H1 (cell line): ENCODE measurements around the gene TSC2. TPM values are rescaled to one million over a fixed set of nuclear protein-coding genes. Genes with fewer than 3 reads are reported as not detected.

ENCODE experiments used
- CTCF ChIA-PET: fragments of 300-600 bp; sonication (Branson Sonifier 250); formaldehyde crosslinking; loops from one replicate; lab custom pipeline; 2021; ENCODE audit not compliant: partially characterized antibody; lab: Charles Lee
- POLR2A ChIA-PET: fragments of 300-600 bp; sonication (Branson Sonifier 250); formaldehyde crosslinking; loops from one replicate; lab custom pipeline; 2021; ENCODE audit warnings: inconsistent platforms; ENCODE audit not compliant: partially characterized antibody; lab: Charles Lee
- DNase-seq, 2 experiments: peaks; one replicate each; pipeline versions ENCODE4 v3.0.0 to v3.0.0-alpha.2; 2010 to 2022; ENCODE audit warnings: low spot score in 2 of 2, low read depth in 1 of 2, mixed read lengths in 1 of 2
- FAIRE-seq: peaks from 2 replicates; lab custom pipeline; 2011; peaks lifted over from hg19 to GRCh38; lab: Jason Lieb, UNC
- H2AFZ ChIP-seq: 2 replicates; pipeline ENCODE4 v1.8.1; 2012; ENCODE audit warnings: low read length, inconsistent platforms
- H2AK5ac ChIP-seq: 2 replicates; pipeline ENCODE4 v1.6.1; 2013; ENCODE audit warnings: low read depth, low read length
- H2BK120ac ChIP-seq: replicated peaks from 2 replicates; pipeline ENCODE3; 2013; ENCODE audit warnings: low read depth, low read length, inconsistent platforms
- H2BK12ac ChIP-seq: 2 replicates; pipeline ENCODE4 v1.6.1; 2013; ENCODE audit warnings: low read depth, low read length
- H2BK15ac ChIP-seq: 2 replicates; pipeline ENCODE4 v1.6.1; 2013; ENCODE audit warnings: low read length
- H2BK20ac ChIP-seq: 2 replicates; pipeline ENCODE4 v1.6.1; 2013; ENCODE audit warnings: low read length
- H2BK5ac ChIP-seq: 2 replicates; pipeline ENCODE4 v1.6.1; 2013; ENCODE audit warnings: low read depth, low read length
- H3K14ac ChIP-seq: 2 replicates; pipeline ENCODE4 v1.6.1; 2013; ENCODE audit warnings: inconsistent platforms; ENCODE audit not compliant: insufficient read length
- H3K18ac ChIP-seq: 2 replicates; pipeline ENCODE4 v1.6.1; 2013; ENCODE audit warnings: low read length; ENCODE audit errors: extremely low read depth
- H3K23ac ChIP-seq: 2 replicates; pipeline ENCODE4 v1.6.1; 2013; ENCODE audit warnings: inconsistent platforms; ENCODE audit not compliant: insufficient read length
- H3K23me2 ChIP-seq: 2 replicates; pipeline ENCODE4 v1.6.1; 2013; ENCODE audit warnings: low read depth, low read length
- H3K27ac ChIP-seq: 2 replicates; pipeline ENCODE4 v1.6.1; 2011; ENCODE audit warnings: low read depth, low read length, inconsistent platforms
- H3K27me3 ChIP-seq, 4 experiments: replicated peaks in 1 of 4; 1 replicate in 1 of 4; 2 replicates in 3 of 4; pipeline versions ENCODE4 v1.6.1 to v1.8.1; 2011 to 2013; ENCODE audit warnings: low read length in 3 of 4, mild to moderate bottlenecking in 3 of 4, inconsistent platforms in 2 of 4, mixed read lengths in 2 of 4, moderate library complexity in 1 of 4; ENCODE audit not compliant: control insufficient read depth in 3 of 4, insufficient read depth in 3 of 4; ENCODE audit errors: extremely low read depth in 1 of 4
- H3K36me3 ChIP-seq, 4 experiments: 2 replicates each; pipeline versions ENCODE4 v1.6.1 to v1.8.1; 2011 to 2013; ENCODE audit warnings: mild to moderate bottlenecking in 4 of 4, low read length in 3 of 4, moderate library complexity in 2 of 4, control low read depth in 1 of 4, inconsistent platforms in 1 of 4; ENCODE audit not compliant: insufficient read depth in 4 of 4, control insufficient read depth in 2 of 4
- H3K4ac ChIP-seq: replicated peaks from 2 replicates; pipeline ENCODE3; 2013; ENCODE audit warnings: low read length, low read depth, mixed read lengths, inconsistent platforms; ENCODE audit not compliant: insufficient read length
- H3K4me1 ChIP-seq, 4 experiments: replicated peaks in 1 of 4; 1 replicate in 1 of 4; 2 replicates in 3 of 4; pipeline versions ENCODE4 v1.6.1 to v1.8.1; 2011 to 2013; ENCODE audit warnings: low read length in 3 of 4, inconsistent platforms in 2 of 4, mixed read lengths in 1 of 4; ENCODE audit not compliant: insufficient read depth in 4 of 4, control insufficient read depth in 3 of 4
- H3K4me2 ChIP-seq, 2 experiments: 2 replicates each; pipeline versions ENCODE4 v1.6.1 to v1.8.1; 2011 to 2013; ENCODE audit warnings: low read depth in 2 of 2, low read length in 2 of 2, control low read depth in 1 of 2, inconsistent platforms in 1 of 2, mild to moderate bottlenecking in 1 of 2; ENCODE audit not compliant: insufficient read depth in 1 of 2
- H3K4me3 ChIP-seq, 4 experiments: fragments of 200-600, 300-600 bp in 1 of 4; sonication (generic), shearing (Covaris generic), sonication (Bioruptor Twin) in 1 of 4; 2 replicates each; pipeline versions ENCODE4 v1.5.1 to v1.8.1; 2011 to 2016; ENCODE audit warnings: low read length in 4 of 4, low read depth in 3 of 4, control low read depth in 2 of 4, inconsistent platforms in 2 of 4, mild to moderate bottlenecking in 2 of 4, mixed read lengths in 1 of 4, moderate library complexity in 1 of 4; ENCODE audit not compliant: insufficient read depth in 2 of 4; ENCODE audit errors: extremely low read depth in 1 of 4
- H3K56ac ChIP-seq: replicated peaks from 2 replicates; pipeline ENCODE3; 2013; ENCODE audit warnings: low read depth, mild to moderate bottlenecking, mixed read lengths, low read length, inconsistent platforms; ENCODE audit not compliant: insufficient read length
- H3K79me1 ChIP-seq: 2 replicates; pipeline ENCODE4 v1.6.1; 2013; ENCODE audit warnings: low read depth, low read length, control low read depth
- H3K79me2 ChIP-seq, 2 experiments: 2 replicates each; pipeline versions ENCODE4 v1.6.1 to v1.8.1; 2012 to 2013; ENCODE audit warnings: low read length in 2 of 2, mild to moderate bottlenecking in 2 of 2, inconsistent platforms in 1 of 2; ENCODE audit not compliant: insufficient read depth in 2 of 2, control insufficient read depth in 1 of 2
- H3K9ac ChIP-seq, 4 experiments: replicated peaks in 1 of 4; 1 replicate in 1 of 4; 2 replicates in 3 of 4; pipeline versions ENCODE4 v1.6.1 to v1.8.1; 2011 to 2013; ENCODE audit warnings: low read depth in 3 of 4, low read length in 3 of 4, control low read depth in 2 of 4, mild to moderate bottlenecking in 2 of 4, moderate library complexity in 2 of 4, inconsistent platforms in 1 of 4; ENCODE audit errors: extremely low read depth in 1 of 4
- H3K9me3 ChIP-seq, 2 experiments: 2 replicates each; pipeline versions ENCODE4 v1.6.1 to v1.8.1; 2012 to 2013; ENCODE audit warnings: mild to moderate bottlenecking in 2 of 2, moderate library complexity in 2 of 2, control low read depth in 1 of 2, inconsistent platforms in 1 of 2, low read depth in 1 of 2, low read length in 1 of 2, mixed read lengths in 1 of 2; ENCODE audit not compliant: insufficient read depth in 2 of 2
- H4K20me1 ChIP-seq, 2 experiments: replicated peaks in 1 of 2; 2 replicates each; pipeline versions ENCODE3 to v1.8.1; 2011 to 2013; ENCODE audit warnings: inconsistent platforms in 2 of 2, low read length in 2 of 2, mild to moderate bottlenecking in 1 of 2; ENCODE audit not compliant: insufficient read depth in 2 of 2, control insufficient read depth in 1 of 2
- H4K5ac ChIP-seq: 2 replicates; pipeline ENCODE4 v1.6.1; 2013; ENCODE audit warnings: low read length, low read depth, mixed read lengths, inconsistent platforms; ENCODE audit not compliant: insufficient read length
- H4K8ac ChIP-seq: 2 replicates; pipeline ENCODE4 v1.8.0; 2013; ENCODE audit warnings: mild to moderate bottlenecking, moderate library complexity, low read length, inconsistent platforms; ENCODE audit not compliant: insufficient read depth; ENCODE audit errors: extremely low read depth
- H4K91ac ChIP-seq: replicated peaks from 2 replicates; pipeline ENCODE3; 2013; ENCODE audit warnings: low read length, mixed read lengths, inconsistent platforms; ENCODE audit not compliant: insufficient read length
- BCL11A ChIP-seq, 2 experiments: IDR thresholded peaks; one replicate each; pipeline ENCODE4 v1.6.1; 2011; ENCODE audit warnings: low read depth in 2 of 2, low read length in 2 of 2, mild to moderate bottlenecking in 2 of 2
- CHD2 ChIP-seq: IDR thresholded peaks from 2 replicates; pipeline ENCODE4 v1.6.1; 2012; ENCODE audit warnings: low read length, improper control_type of control experiment
- CREB1 ChIP-seq: IDR thresholded peaks from 2 replicates; pipeline ENCODE4 v1.6.1; 2012; ENCODE audit warnings: inconsistent platforms
- EP300 ChIP-seq, 2 experiments: IDR thresholded peaks; 1 replicate in 1 of 2; 2 replicates in 1 of 2; pipeline ENCODE4 v1.6.1; 2011 to 2012; ENCODE audit warnings: low read depth in 2 of 2, low read length in 2 of 2, mild to moderate bottlenecking in 2 of 2, borderline replicate concordance in 1 of 2, inconsistent platforms in 1 of 2, moderate library complexity in 1 of 2
- GABPA ChIP-seq: IDR thresholded peaks from 2 replicates; pipeline ENCODE4 v1.6.1; 2011; ENCODE audit warnings: mild to moderate bottlenecking, low read length, moderate library complexity, borderline replicate concordance; ENCODE audit not compliant: insufficient read depth
- JUN ChIP-seq: IDR thresholded peaks from 2 replicates; pipeline ENCODE4 v1.6.1; 2011; ENCODE audit warnings: low read depth, mild to moderate bottlenecking, improper control_type of control experiment, low read length
- POLR2AphosphoS5 ChIP-seq: IDR thresholded peaks from 2 replicates; pipeline ENCODE4 v1.6.1; 2011; ENCODE audit warnings: low read depth, low read length
- RFX5 ChIP-seq: IDR thresholded peaks from 2 replicates; pipeline ENCODE4 v1.6.1; 2011; ENCODE audit warnings: low read depth, low read length, improper control_type of control experiment, borderline replicate concordance
- RXRA ChIP-seq: IDR thresholded peaks from 2 replicates; pipeline ENCODE4 v1.6.1; 2011; ENCODE audit warnings: low read depth, mild to moderate bottlenecking, low read length, moderate library complexity; ENCODE audit not compliant: insufficient read depth
- SIN3A ChIP-seq, 2 experiments: IDR thresholded peaks in 1 of 2; conservative IDR thresholded peaks in 1 of 2; 2 replicates each; pipeline ENCODE4 v1.6.1; 2011 to 2012; ENCODE audit warnings: low read length in 2 of 2, improper control_type of control experiment in 1 of 2, low read depth in 1 of 2, mild to moderate bottlenecking in 1 of 2
- TAF7 ChIP-seq: optimal IDR thresholded peaks from 2 replicates; pipeline ENCODE3; 2011; ENCODE audit warnings: low read depth, mild to moderate bottlenecking, inconsistent platforms, low read length, moderate library complexity, borderline replicate concordance
- TBP ChIP-seq: IDR thresholded peaks from 2 replicates; pipeline ENCODE4 v1.6.1; 2011; ENCODE audit warnings: low read depth, low read length, improper control_type of control experiment
- WGBS, 2 experiments: shearing (Covaris generic) in 1 of 2; methylation state at CpG; one replicate each; pipeline versions ENCODE4 v1.1.6 to v1.1.7; 2013 to 2015; ENCODE audit warnings: low lambda C conversion rate in 2 of 2, mixed read lengths in 2 of 2, inconsistent platforms in 1 of 2, low coverage in 1 of 2, missing lambda C conversion rate in 1 of 2; ENCODE audit not compliant: insufficient replicate concordance in 2 of 2, insufficient coverage in 1 of 2, insufficient read length in 1 of 2; ENCODE audit errors: extremely low coverage in 1 of 2, missing lambda C conversion rate in 1 of 2; 5-methylcytosine and 5-hydroxymethylcytosine counted together
- polyA plus RNA-seq, 7 experiments: library from polyadenylated mRNA; depleted of rRNA in 3 of 7; stranded (reverse) in 5 of 7; unstranded in 2 of 7; fragments of >200 nt in 5 of 7; fragments of 200-250 nt in 2 of 7; gene quantifications; 1 replicate in 5 of 7; 2 replicates in 1 of 7; 4 replicates in 1 of 7; pipeline versions ENCODE4 v1.2.1 to v1.2.3, GENCODE V29; 2011 to 2013; ENCODE audit warnings: missing spikeins in 2 of 7, mixed read lengths in 2 of 7
- total RNA-seq: library from RNA; stranded (reverse); fragmentation: NEBNext Ultra II Directional; extraction: Animal tissue kit (Norgen Biotek cat#: 25700); gene quantifications from 2 replicates; pipeline ENCODE4 v1.2.1, GENCODE V29; 2021

The TSC2 gene
- total and polyA plus RNA-seq, 2 of the 8 experiments (the other 6 are each of a cell fraction or from before 2014, with no cell fraction given) = 65.9 to 96.6 TPM

DNA sequence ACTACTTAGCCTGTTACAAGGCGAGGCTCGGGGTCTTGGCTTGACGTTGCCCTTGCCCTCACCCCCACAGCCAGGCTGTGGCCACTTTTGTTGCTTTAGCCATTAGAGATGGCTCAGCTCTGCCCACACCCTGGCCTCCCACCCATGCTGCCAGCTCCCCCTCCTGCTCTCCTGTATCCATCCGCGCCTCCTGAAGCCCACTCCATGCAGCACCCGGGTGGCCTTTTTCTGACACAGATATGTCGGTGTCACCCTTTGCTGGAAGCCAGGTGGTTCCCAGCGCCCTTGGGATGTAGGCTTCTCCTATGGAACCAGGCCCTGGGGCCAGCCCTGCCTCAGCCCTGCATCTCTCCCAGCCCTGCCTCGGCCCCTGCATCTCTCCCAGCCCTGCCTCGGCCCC lies 9.7 kb downstream of the TSC2 start:
- POLR2A ChIA-PET = interaction anchor here (1.0 to 2.3 kb wide), 5 partner anchors 8 to 98 kb away, joined by 3 to 12 read pairs (median 4); partner anchors contain the start of genes NTHL1, TRAF7 and TSC2
- Histone ChIP-seq H4K91ac (no peak overlapping the region), H4K8ac (no peak overlapping the region), H2BK5ac (no peak overlapping the region), H3K4me3 (no peak overlapping the region), H2AFZ (no peak overlapping the region), H3K9me3 (no peaks in the 10 kb centered on the region), H3K79me1 (no peaks in the 10 kb centered on the region), H3K4ac (no peak overlapping the region), H3K4me1 (no peaks in the 10 kb centered on the region), H3K23me2 (no peaks in the 10 kb centered on the region), H3K79me2 (no peaks in the 10 kb centered on the region), H2AK5ac (no peak overlapping the region), H2BK20ac (no peak overlapping the region), H4K20me1 (peaks cover 2 to 11% of the 10 kb centered on the region in 2 experiments), H3K14ac (no peak overlapping the region), H2BK15ac (no peak overlapping the region), H3K9ac (no peak overlapping the region), H3K27ac (no peak overlapping the region), H3K4me2 (no peak overlapping the region), H4K5ac (no peak overlapping the region), H3K36me3 (peaks cover 0 to 5% (median 4%) of the 10 kb centered on the region in 4 experiments; a peak in 4 of 8 replicates), H2BK12ac (no peak overlapping the region), H3K23ac (no peak overlapping the region), H3K18ac (no peak overlapping the region), H3K27me3 (no peaks in the 10 kb centered on the region), H2BK120ac (no peak overlapping the region), H3K56ac (no peak overlapping the region)
- CTCF ChIA-PET = interaction anchor here (0.6 to 2.6 kb wide), 20 partner anchors 8 to 776 kb away, joined by 3 to 22 read pairs (median 6); partner anchors contain the start of genes NPW, NTHL1 and TSC2
- WGBS, 2 experiments = 90% methylated on average over 8 of the region's 10 CpGs; no CpG with 5 or more reads in 1 of the 2 experiments
- DNase-seq (no peak), FAIRE-seq (no peak)
- TF ChIP-seq SIN3A (conservative IDR thresholded peaks at IDR 0.05 in 1 of 2, IDR thresholded peaks at IDR 0.05 in 1 of 2; ENCODE audit: low read depth in 1 of 2, low read length in 2 of 2) (no peak), CREB1 (no peak), TAF7 (no peak), GABPA (no peak), BCL11A (IDR thresholded peaks at IDR 0.05; ENCODE audit: low read depth in 2 of 2, low read length in 2 of 2) (no peak), RFX5 (no peak), POLR2AphosphoS5 (no peak), JUN (no peak), TBP (no peak), CHD2 (no peak), EP300 (IDR thresholded peaks at IDR 0.05; ENCODE audit: borderline replicate concordance in 1 of 2, low read depth in 2 of 2, low read length in 2 of 2) (no peak), RXRA (no peak)
